GM10266 (cell line): ENCODE data around the gene CAPRIN2.

Experiments
- DNase-seq: peaks from one replicate; pipeline ENCODE4 v3.0.0; 2012; ENCODE audit errors: extremely low spot score
- CTCF ChIP-seq: IDR thresholded peaks from 2 replicates; pipeline ENCODE4 v1.5.1; 2012; ENCODE audit warnings: mild to moderate bottlenecking, low read depth; ENCODE audit not compliant: control insufficient read depth, insufficient read depth; ENCODE audit errors: missing control alignments

Gene CAPRIN2

GRCh38 chr12:30695199-30696102, 59.3 kb downstream of the CAPRIN2 start, which contains the start of gene IPO8:
IPO8 (minus strand) TSS chr12:30695869; CDS start chr12:30695647, 222 bp downstream.
- peak; percentile 96 for DNase-seq
- TF ChIP-seq CTCF, result peak; percentile 21

GRCh38 chr12:30694412-30695198, 60.1 kb downstream of the CAPRIN2 start:
- DNase-seq, result peak; percentile 24
- TF ChIP-seq CTCF, result no peak

GRCh38 chr12:30692470-30692869, 62.3 kb downstream of the CAPRIN2 start:
- no peak for TF ChIP-seq CTCF
- no peak for DNase-seq

GRCh38 chr12:30691122-30691879, 63.5 kb downstream of the CAPRIN2 start:
- no peak for DNase-seq
- no peak for TF ChIP-seq CTCF

GRCh38 chr12:30687265-30687986, 67.3 kb downstream of the CAPRIN2 start:
- DNase-seq, result no peak
- TF ChIP-seq CTCF, result no peak

GRCh38 chr12:30679241-30679640, 75.5 kb downstream of the CAPRIN2 start:
- TF ChIP-seq CTCF, result no peak
- no peak for DNase-seq
